GM12878 (cell line): ENCODE results near the gene IRF2. TPM values are rescaled to one million over a fixed set of nuclear protein-coding genes. Genes with fewer than 3 reads are reported as not detected.

ENCODE experiments used
- ATAC-seq: fragments of 200-7000 bp; cut with Tn5 transposase; 3 replicates; pipeline ENCODE4 v1.9.1; 2020; ENCODE audit warnings: mild to moderate bottlenecking, moderate library complexity
- BruUV-seq: library from RNA; stranded (reverse); fragments of 400-500 nt; replicated peaks from 2 replicates; lab custom pipeline; 2021; lab: Mats Ljungman, UMichigan
- CTCF ChIA-PET: fragments of 300-600 bp; sonication (Branson Sonifier 250); formaldehyde crosslinking; extraction: SDS; loops from one replicate; lab custom pipeline; 2021; ENCODE audit warnings: inconsistent platforms; lab: Yijun Ruan, JAX
- POLR2A ChIA-PET: fragments of 350-600 bp; formaldehyde crosslinking; extraction: SDS; loops from one replicate; lab custom pipeline; 2021; ENCODE audit warnings: inconsistent platforms; lab: Charles Lee
- RAD21 ChIA-PET: fragments of 300-600 bp; sonication (Branson Sonifier 250); formaldehyde crosslinking; loops from one replicate; lab custom pipeline; 2023; ENCODE audit warnings: antibody characterized with exemption; ENCODE audit not compliant: unreplicated experiment; lab: Charles Lee
- SMC1A ChIA-PET: fragments of 300-600 bp; sonication (Branson Sonifier 250); formaldehyde crosslinking; loops from one replicate; lab custom pipeline; 2023; ENCODE audit not compliant: unreplicated experiment, uncharacterized antibody; lab: Charles Lee
- DNase-seq: peaks from one replicate; pipeline ENCODE4 v3.0.0-alpha.2; 2011; ENCODE audit warnings: low read depth, low spot score
- FAIRE-seq: peaks from 3 replicates; lab custom pipeline; 2011; peaks lifted over from hg19 to GRCh38; lab: Jason Lieb, UNC
- H2AFZ ChIP-seq: 2 replicates; pipeline ENCODE4 v1.6.0; 2011; ENCODE audit warnings: low read depth, low read length, control low read depth; ENCODE audit not compliant: control insufficient read depth
- H3K27ac ChIP-seq: 2 replicates; pipeline ENCODE4 v1.5.1; 2011; ENCODE audit warnings: control low read depth; ENCODE audit not compliant: control insufficient read depth, insufficient read depth
- H3K27me3 ChIP-seq, 2 experiments: replicated peaks in 1 of 2; 2 replicates each; pipeline versions ENCODE4 v1.6.0 to v1.6.1; 2011; ENCODE audit warnings: low read length in 1 of 2; ENCODE audit not compliant: control insufficient read depth in 2 of 2, insufficient read depth in 2 of 2
- H3K36me3 ChIP-seq, 2 experiments: 2 replicates each; pipeline ENCODE4 v1.5.1; 2011; ENCODE audit warnings: low read length in 1 of 2; ENCODE audit not compliant: control insufficient read depth in 2 of 2, insufficient read depth in 2 of 2
- H3K4me1 ChIP-seq: 2 replicates; pipeline ENCODE4 v1.6.1; 2011; ENCODE audit warnings: mild to moderate bottlenecking, low read length, moderate library complexity, mixed read lengths; ENCODE audit not compliant: control insufficient read depth, insufficient read depth
- H3K4me2 ChIP-seq: 2 replicates; pipeline ENCODE4 v1.6.0; 2011; ENCODE audit warnings: control low read depth; ENCODE audit not compliant: control insufficient read depth, insufficient read depth
- H3K4me3 ChIP-seq: fragments of 200-600 bp; sonication (generic); 2 replicates; pipeline ENCODE4 v1.5.1; 2016
- H3K79me2 ChIP-seq: 2 replicates; pipeline ENCODE4 v1.6.0; 2011; ENCODE audit warnings: low read length; ENCODE audit not compliant: control insufficient read depth, insufficient read depth
- H3K9ac ChIP-seq: 2 replicates; pipeline ENCODE4 v1.8.0; 2011; ENCODE audit warnings: low read length, control low read depth, mixed read lengths; ENCODE audit not compliant: control insufficient read depth, insufficient read depth
- H3K9me3 ChIP-seq: replicated peaks from 3 replicates; pipeline ENCODE4 v1.5.1; 2011; ENCODE audit warnings: mild to moderate bottlenecking, low read length; ENCODE audit not compliant: control insufficient read depth, insufficient read depth
- H4K20me1 ChIP-seq: 2 replicates; pipeline ENCODE4 v1.6.0; 2011; ENCODE audit not compliant: control insufficient read depth, insufficient read depth
- JUND ChIP-seq: IDR thresholded peaks from 2 replicates; pipeline ENCODE4 v1.6.1; 2012; ENCODE audit warnings: low read depth, mild to moderate bottlenecking, low read length, improper control_type of control experiment, moderate library complexity
- MLLT1 ChIP-seq: fragments of 450-650 bp; IDR thresholded peaks from 2 replicates; pipeline ENCODE4 v1.6.1; 2016; ENCODE audit warnings: mild to moderate bottlenecking
- WGBS: methylation state at CpG from one replicate; pipeline ENCODE4 v1.1.6; 2016; ENCODE audit warnings: low lambda C conversion rate; ENCODE audit not compliant: insufficient replicate concordance, insufficient coverage; ENCODE audit errors: missing lambda C conversion rate; 5-methylcytosine and 5-hydroxymethylcytosine counted together
- in situ Hi-C: fragments of 300-500 bp; cut with MboI; formaldehyde crosslinking; loops from 9 replicates; pipeline ENCODE4 v1.14.3; 2018; ENCODE audit warnings: mixed read lengths
- intact Hi-C: fragments of 100-400 bp; cut with micrococcal nuclease; formaldehyde crosslinking; loops from one replicate; pipeline ENCODE4 v1.14.2; 2022; ENCODE audit not compliant: unreplicated experiment
- polyA plus RNA-seq, 11 experiments: library from polyadenylated mRNA; depleted of rRNA in 4 of 11; unstranded in 6 of 11; stranded (reverse) in 5 of 11; fragments of >200 nt; fragmentation: Nextera tagmentation in 4 of 11; fragmentation: Illumina TruSeq in 1 of 11; extraction: Ambion mirVana in 4 of 11; extraction: Trizol in 1 of 11; gene quantifications; 1 replicate in 1 of 11; 2 replicates in 10 of 11; pipeline versions ENCODE4 v1.2.1 to v1.2.3, GENCODE V29; 2011 to 2016; ENCODE audit warnings: inconsistent platforms in 2 of 11, missing spikeins in 2 of 11, low read depth in 1 of 11
- total RNA-seq, 4 experiments: library from RNA; depleted of rRNA in 3 of 4; stranded (reverse); fragments of >200 nt in 3 of 4; fragmentation: Illumina TruSeq in 1 of 4; extraction: Trizol in 1 of 4; gene quantifications; 2 replicates each; pipeline versions ENCODE4 v1.2.1 to v1.2.3, GENCODE V29; 2013 to 2021
- TF ChIP-seq, protein P1 (sequence below): fragments of 450-650 bp; IDR thresholded peaks from 2 replicates; pipeline ENCODE4 v1.6.1; 2017; ENCODE audit warnings: mild to moderate bottlenecking
- TF ChIP-seq, protein P2 (sequence below): IDR thresholded peaks from 2 replicates; pipeline ENCODE4 v1.6.1; 2011; ENCODE audit warnings: low read depth, mild to moderate bottlenecking, low read length, moderate library complexity, borderline replicate concordance; ENCODE audit errors: extremely low read depth

IRF2 gene
- total and polyA plus RNA-seq, 10 of the 15 experiments (the other 5 are each of a cell fraction or from before 2014, with no cell fraction given): 45.1 to 99.3 (median 58.9) TPM

GRCh38 chr4:184460499-184461285 is 13.7 kb downstream of the IRF2 start:
- peaks cover 0 to 10% of the 10 kb centered on the region in 2 experiments; a peak in 2 of 4 replicates for H3K36me3 ChIP-seq
- H4K20me1 ChIP-seq: no peaks in the 10 kb centered on the region
- BruUV-seq: no TSS peak
- TF ChIP-seq MLLT1 (peak; percentile 68; the same call in 1 of the 2 replicates), JUND (no peak)
- TF ChIP-seq, protein P1, sequence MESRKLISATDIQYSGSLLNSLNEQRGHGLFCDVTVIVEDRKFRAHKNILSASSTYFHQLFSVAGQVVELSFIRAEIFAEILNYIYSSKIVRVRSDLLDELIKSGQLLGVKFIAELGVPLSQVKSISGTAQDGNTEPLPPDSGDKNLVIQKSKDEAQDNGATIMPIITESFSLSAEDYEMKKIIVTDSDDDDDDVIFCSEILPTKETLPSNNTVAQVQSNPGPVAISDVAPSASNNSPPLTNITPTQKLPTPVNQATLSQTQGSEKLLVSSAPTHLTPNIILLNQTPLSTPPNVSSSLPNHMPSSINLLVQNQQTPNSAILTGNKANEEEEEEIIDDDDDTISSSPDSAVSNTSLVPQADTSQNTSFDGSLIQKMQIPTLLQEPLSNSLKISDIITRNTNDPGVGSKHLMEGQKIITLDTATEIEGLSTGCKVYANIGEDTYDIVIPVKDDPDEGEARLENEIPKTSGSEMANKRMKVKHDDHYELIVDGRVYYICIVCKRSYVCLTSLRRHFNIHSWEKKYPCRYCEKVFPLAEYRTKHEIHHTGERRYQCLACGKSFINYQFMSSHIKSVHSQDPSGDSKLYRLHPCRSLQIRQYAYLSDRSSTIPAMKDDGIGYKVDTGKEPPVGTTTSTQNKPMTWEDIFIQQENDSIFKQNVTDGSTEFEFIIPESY: peak; percentile 67; the same call in 1 of the 2 replicates
- TF ChIP-seq, protein P2, sequence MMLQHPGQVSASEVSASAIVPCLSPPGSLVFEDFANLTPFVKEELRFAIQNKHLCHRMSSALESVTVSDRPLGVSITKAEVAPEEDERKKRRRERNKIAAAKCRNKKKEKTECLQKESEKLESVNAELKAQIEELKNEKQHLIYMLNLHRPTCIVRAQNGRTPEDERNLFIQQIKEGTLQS: no peak
- peaks cover 88% of the 10 kb centered on the region for H3K79me2 ChIP-seq
- intact Hi-C loops: no loop called here
- FAIRE-seq (no peak), DNase-seq (no peak), ATAC-seq (0 out of 3 replicates have a peak, but pooled peaks have one; percentile 40)
- POLR2A ChIA-PET: no interaction called here
- H3K9me3 ChIP-seq: no peaks in the 10 kb centered on the region; the same call in 2 of the 3 replicates
- CTCF ChIA-PET: interaction anchor here (1.2 kb wide), 1 partner anchor 82 kb away, joined by 3 read pairs; no protein-coding TSS in a partner anchor
- in situ Hi-C loops: no loop called here
- RAD21 ChIA-PET: interaction anchor here (1.4 kb wide), 1 partner anchor 12 kb away, joined by 3 read pairs; no protein-coding TSS in a partner anchor
- H3K9ac ChIP-seq: peak overlapping the region; percentile 36
- SMC1A ChIA-PET: interaction anchor here (0.8 to 2.4 kb wide), 6 partner anchors 9 to 188 kb away, joined by 3 to 11 read pairs (median 4); no protein-coding TSS in a partner anchor
- no peaks in the 10 kb centered on the region for H3K27me3 ChIP-seq
- WGBS: 90% methylated on average over 13 of the region's 13 CpGs
- peak overlapping the region; percentile 77 for H3K4me2 ChIP-seq
- peak overlapping the region; percentile 34; the same call in 1 of the 2 replicates for H3K27ac ChIP-seq
- no peak overlapping the region for H2AFZ ChIP-seq
- H3K4me3 ChIP-seq: peak overlapping the region; percentile 38; the same call in 1 of the 2 replicates
- peaks cover 34% of the 10 kb centered on the region for H3K4me1 ChIP-seq
